DOHH2 (cell line): Measurements from ENCODE around the gene CGNL1.

ENCODE experiments used
- H3F3A ChIP-seq: fragments of 200-600 bp; sonication (generic), shearing (Covaris generic); 2 replicates; pipeline ENCODE4 v1.6.0; 2016; ENCODE audit warnings: antibody characterized with exemption, mild to moderate bottlenecking; ENCODE audit not compliant: control insufficient read depth, insufficient read depth
- H3K27ac ChIP-seq: fragments of 200-600 bp; sonication (generic); 2 replicates; pipeline ENCODE4 v1.5.1; 2014; ENCODE audit warnings: low read depth, mild to moderate bottlenecking, low read length, moderate library complexity
- H3K27me3 ChIP-seq: fragments of 200-600 bp; sonication (generic); 2 replicates; pipeline ENCODE4 v1.6.1; 2014; ENCODE audit warnings: mild to moderate bottlenecking, low read length, mixed read lengths; ENCODE audit not compliant: control insufficient read depth
- H3K36me3 ChIP-seq: fragments of 200-600 bp; sonication (generic); 2 replicates; pipeline ENCODE4 v1.6.1; 2014; ENCODE audit warnings: mild to moderate bottlenecking, low read length, moderate library complexity, mixed read lengths; ENCODE audit not compliant: control insufficient read depth
- H3K4me1 ChIP-seq: fragments of 200-600 bp; sonication (generic); 2 replicates; pipeline ENCODE4 v1.6.1; 2014; ENCODE audit warnings: mild to moderate bottlenecking, low read length, mixed read lengths; ENCODE audit not compliant: control insufficient read depth
- H3K4me2 ChIP-seq: fragments of 200-600 bp; sonication (generic); 2 replicates; pipeline ENCODE4 v1.6.0; 2014; ENCODE audit warnings: mild to moderate bottlenecking, low read length, moderate library complexity
- H3K4me3 ChIP-seq: fragments of 200-600 bp; sonication (generic); 2 replicates; pipeline ENCODE4 v1.5.1; 2014; ENCODE audit warnings: mild to moderate bottlenecking, low read length, mixed read lengths
- H3K79me2 ChIP-seq: fragments of 200-600 bp; sonication (generic); 2 replicates; pipeline ENCODE4 v1.6.1; 2014; ENCODE audit warnings: mild to moderate bottlenecking, low read length, mixed read lengths; ENCODE audit not compliant: control insufficient read depth
- H3K9me2 ChIP-seq: fragments of 200-600 bp; sonication (generic); replicated peaks from 2 replicates; pipeline ENCODE4 v1.6.1; 2014; ENCODE audit warnings: mild to moderate bottlenecking, low read length, mixed read lengths; ENCODE audit not compliant: control insufficient read depth
- H3K9me3 ChIP-seq: fragments of 200-600 bp; sonication (generic); 2 replicates; pipeline ENCODE4 v1.6.1; 2014; ENCODE audit warnings: antibody characterized with exemption, low read length, mixed read lengths; ENCODE audit not compliant: control insufficient read depth, insufficient read depth
- H4K20me1 ChIP-seq: fragments of 200-600 bp; sonication (generic); 2 replicates; pipeline ENCODE4 v1.6.0; 2014; ENCODE audit warnings: low read depth, mild to moderate bottlenecking, antibody characterized with exemption, low read length, moderate library complexity; ENCODE audit not compliant: control insufficient read depth, insufficient read depth
- EZH2phosphoT487 ChIP-seq: fragments of 200-600 bp; sonication (generic); IDR thresholded peaks from 2 replicates; pipeline ENCODE4 v1.6.1; 2017; ENCODE audit warnings: borderline replicate concordance, mild to moderate bottlenecking, antibody characterized with exemption, low read length, moderate library complexity, mixed read lengths
- TF ChIP-seq, protein P1 (sequence below): fragments of 200-600 bp; sonication (generic); IDR thresholded peaks from one replicate; pipeline ENCODE4 v1.5.1; 2014; ENCODE audit warnings: antibody characterized with exemption, mild to moderate bottlenecking, low read depth, low read length; ENCODE audit not compliant: poor library complexity, severe bottlenecking

The CGNL1 gene

DNA sequence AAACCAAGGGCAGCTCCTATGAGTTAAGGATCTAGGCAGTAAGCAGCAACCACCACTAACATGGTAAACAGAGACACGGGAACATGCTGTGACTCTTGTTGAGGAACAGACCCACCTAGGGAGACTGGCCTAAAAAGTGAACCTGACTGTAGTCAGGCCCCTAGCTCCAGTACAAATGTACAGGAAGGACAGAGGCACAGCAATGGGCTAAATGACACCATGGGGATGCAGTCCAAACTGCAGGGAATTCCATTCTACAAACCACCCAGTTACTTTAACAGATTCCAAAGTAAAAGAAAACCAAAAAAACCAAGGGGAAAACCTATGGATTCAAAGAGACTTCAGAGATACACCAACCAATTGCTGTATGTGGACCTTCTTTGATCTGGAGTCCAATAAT is 28.2 kb upstream of the CGNL1 start:
- H3K9me3 ChIP-seq = no peaks in the 10 kb centered on the region
- no peaks in the 10 kb centered on the region for H3K9me2 ChIP-seq
- H3K27me3 ChIP-seq = no peaks in the 10 kb centered on the region; the same call in 1 of the 2 replicates
- no peaks in the 10 kb centered on the region for H4K20me1 ChIP-seq
- no peak for TF ChIP-seq EZH2phosphoT487
- TF ChIP-seq, protein P1, sequence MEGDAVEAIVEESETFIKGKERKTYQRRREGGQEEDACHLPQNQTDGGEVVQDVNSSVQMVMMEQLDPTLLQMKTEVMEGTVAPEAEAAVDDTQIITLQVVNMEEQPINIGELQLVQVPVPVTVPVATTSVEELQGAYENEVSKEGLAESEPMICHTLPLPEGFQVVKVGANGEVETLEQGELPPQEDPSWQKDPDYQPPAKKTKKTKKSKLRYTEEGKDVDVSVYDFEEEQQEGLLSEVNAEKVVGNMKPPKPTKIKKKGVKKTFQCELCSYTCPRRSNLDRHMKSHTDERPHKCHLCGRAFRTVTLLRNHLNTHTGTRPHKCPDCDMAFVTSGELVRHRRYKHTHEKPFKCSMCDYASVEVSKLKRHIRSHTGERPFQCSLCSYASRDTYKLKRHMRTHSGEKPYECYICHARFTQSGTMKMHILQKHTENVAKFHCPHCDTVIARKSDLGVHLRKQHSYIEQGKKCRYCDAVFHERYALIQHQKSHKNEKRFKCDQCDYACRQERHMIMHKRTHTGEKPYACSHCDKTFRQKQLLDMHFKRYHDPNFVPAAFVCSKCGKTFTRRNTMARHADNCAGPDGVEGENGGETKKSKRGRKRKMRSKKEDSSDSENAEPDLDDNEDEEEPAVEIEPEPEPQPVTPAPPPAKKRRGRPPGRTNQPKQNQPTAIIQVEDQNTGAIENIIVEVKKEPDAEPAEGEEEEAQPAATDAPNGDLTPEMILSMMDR = no peak
- H3K27ac ChIP-seq = no peak overlapping the region
- no peaks in the 10 kb centered on the region for H3F3A ChIP-seq
- no peak overlapping the region for H3K4me2 ChIP-seq
- H3K4me1 ChIP-seq = no peaks in the 10 kb centered on the region
- no peaks in the 10 kb centered on the region for H3K79me2 ChIP-seq
- H3K4me3 ChIP-seq = no peak overlapping the region
- H3K36me3 ChIP-seq = no peaks in the 10 kb centered on the region

DNA sequence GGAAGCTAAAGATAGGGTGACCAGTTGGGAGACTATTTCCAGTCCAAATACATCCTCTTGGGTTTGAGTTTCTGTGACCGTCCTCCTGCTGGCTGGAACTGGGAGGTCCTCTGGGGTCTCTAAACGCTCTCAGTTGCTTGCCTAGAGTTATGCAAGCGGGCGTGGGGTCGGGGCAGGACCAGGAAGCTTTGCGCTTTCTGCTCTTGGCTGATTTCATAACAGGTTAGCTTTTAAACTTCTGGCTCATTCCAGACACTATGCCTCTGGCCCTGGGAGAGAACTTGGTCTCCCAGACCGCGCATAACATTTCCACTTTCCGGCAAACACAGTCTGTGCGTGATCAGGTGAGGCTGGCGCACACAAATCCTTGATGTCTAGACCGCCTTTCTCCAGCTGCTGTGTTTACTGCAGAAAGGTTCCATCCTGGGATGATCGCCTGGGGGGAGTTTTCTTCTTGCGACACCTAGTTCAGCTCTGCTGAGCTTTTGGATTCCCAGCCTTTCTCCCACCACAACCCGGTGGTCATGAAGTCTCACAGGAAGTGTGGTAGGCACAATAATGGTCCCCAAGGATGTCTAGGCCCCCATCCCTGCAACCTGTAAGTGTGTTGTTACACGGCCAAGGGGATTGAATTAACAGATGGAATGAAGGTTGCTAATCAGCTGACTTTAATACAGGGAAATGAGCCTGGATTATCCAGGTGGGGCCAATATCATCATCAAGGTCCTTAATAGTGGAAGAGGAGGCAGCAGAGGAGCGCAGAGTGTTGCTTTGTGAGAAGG is 23.6 kb upstream of the CGNL1 start:
- H3F3A ChIP-seq = no peaks in the 10 kb centered on the region
- no peaks in the 10 kb centered on the region for H3K36me3 ChIP-seq
- no peak overlapping the region for H3K4me3 ChIP-seq
- H3K9me2 ChIP-seq = no peaks in the 10 kb centered on the region
- H3K9me3 ChIP-seq = no peaks in the 10 kb centered on the region
- TF ChIP-seq, protein P1 = no peak
- TF ChIP-seq EZH2phosphoT487 = no peak
- H4K20me1 ChIP-seq = no peaks in the 10 kb centered on the region
- H3K4me2 ChIP-seq = no peak overlapping the region
- no peaks in the 10 kb centered on the region for H3K79me2 ChIP-seq
- no peak overlapping the region for H3K27ac ChIP-seq
- H3K27me3 ChIP-seq = 0 out of 2 replicates have a peak, but pooled peaks cover 5% of the 10 kb centered on the region
- H3K4me1 ChIP-seq = no peaks in the 10 kb centered on the region

DNA sequence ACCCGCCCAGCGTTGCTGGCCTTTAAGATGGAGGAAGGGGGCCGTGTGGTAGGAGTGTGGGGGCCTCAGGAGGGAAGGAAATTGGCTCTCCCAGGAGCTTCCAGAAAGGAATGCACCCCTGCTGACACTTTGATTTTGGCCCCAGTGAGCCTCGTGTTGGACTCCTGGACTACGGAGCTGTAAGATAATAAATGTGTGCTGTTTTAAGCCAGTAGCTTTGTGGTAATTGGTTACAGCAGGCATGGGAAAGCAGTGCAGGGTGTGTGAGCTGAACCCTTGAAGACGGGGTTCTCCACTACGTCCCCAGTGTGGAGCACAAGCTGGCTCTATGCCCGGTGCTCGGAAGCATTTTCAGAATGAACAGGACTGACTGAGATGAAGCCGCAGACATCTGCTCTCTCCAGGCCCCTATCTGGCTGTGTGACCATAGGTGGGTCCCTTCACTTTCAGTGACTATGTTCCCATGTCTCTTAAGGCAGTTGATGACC is 22.9 kb upstream of the CGNL1 start:
- H3K4me2 ChIP-seq = no peak overlapping the region
- H3K27ac ChIP-seq = no peak overlapping the region
- 0 out of 2 replicates have a peak, but pooled peaks cover 5% of the 10 kb centered on the region for H3K27me3 ChIP-seq
- TF ChIP-seq EZH2phosphoT487 = no peak
- TF ChIP-seq, protein P1 = no peak
- H3K4me1 ChIP-seq = no peaks in the 10 kb centered on the region
- no peaks in the 10 kb centered on the region for H3F3A ChIP-seq
- H3K9me3 ChIP-seq = no peaks in the 10 kb centered on the region
- H3K9me2 ChIP-seq = no peaks in the 10 kb centered on the region
- H3K36me3 ChIP-seq = no peaks in the 10 kb centered on the region
- H3K79me2 ChIP-seq = no peaks in the 10 kb centered on the region
- H4K20me1 ChIP-seq = no peaks in the 10 kb centered on the region
- H3K4me3 ChIP-seq = no peak overlapping the region
